Right atrium auricular region (tissue), 2 donors: ENCODE data around the gene ZNF557. TPM values are rescaled to one million over a fixed set of nuclear protein-coding genes. Genes with fewer than 3 reads are reported as not detected.
"Not testable (repeated sequence)": the region's sequence is repeated elsewhere in the genome, so short reads cannot be mapped to it uniquely, and the experiment has no call there.

Experiments used
- DNase-seq: peaks from one replicate; pipeline ENCODE4 v3.0.0-alpha.2; 2019; ENCODE audit warnings: low spot score
- H3K27ac ChIP-seq, 2 donors: fragments of 200-600 bp; sonication (generic); 1 replicate in 1 of 2; 2 replicates in 1 of 2; pipeline ENCODE4 v1.5.1; 2016 to 2019
- H3K27me3 ChIP-seq, 2 donors: fragments of 200-600 bp; sonication (generic); one replicate each; pipeline versions ENCODE4 v1.5.1 to v1.6.0; 2017 to 2019
- H3K36me3 ChIP-seq: fragments of 200-600 bp; sonication (generic); one replicate; pipeline ENCODE4 v1.5.1; 2016
- H3K4me1 ChIP-seq, 2 donors: fragments of 200-600 bp; sonication (generic); one replicate each; pipeline versions ENCODE4 v1.5.1 to v1.6.0; 2017 to 2019
- H3K4me3 ChIP-seq, 2 donors: fragments of 200-600 bp; sonication (generic); 1 replicate in 1 of 2; 2 replicates in 1 of 2; pipeline ENCODE4 v1.5.1; 2017 to 2019; ENCODE audit warnings: mild to moderate bottlenecking in 1 of 2, moderate library complexity in 1 of 2
- H3K9me3 ChIP-seq, 2 donors: fragments of 200-600 bp; sonication (generic); one replicate each; pipeline ENCODE4 v1.5.1; 2019
- CTCF ChIP-seq, 2 donors: fragments of 200-600 bp; sonication (generic); IDR thresholded peaks; one replicate each; pipeline ENCODE4 v1.5.1; 2019; ENCODE audit warnings: antibody characterized with exemption in 2 of 2
- total RNA-seq, 2 donors: library from RNA; depleted of rRNA; stranded (reverse); fragments of >200 nt; gene quantifications; one replicate each; pipeline ENCODE4 v1.1.0, GENCODE V29; 2016

ZNF557 gene
- total RNA-seq, 2 donors from 2014 or later, result 3.1 to 5.1 TPM

DNA sequence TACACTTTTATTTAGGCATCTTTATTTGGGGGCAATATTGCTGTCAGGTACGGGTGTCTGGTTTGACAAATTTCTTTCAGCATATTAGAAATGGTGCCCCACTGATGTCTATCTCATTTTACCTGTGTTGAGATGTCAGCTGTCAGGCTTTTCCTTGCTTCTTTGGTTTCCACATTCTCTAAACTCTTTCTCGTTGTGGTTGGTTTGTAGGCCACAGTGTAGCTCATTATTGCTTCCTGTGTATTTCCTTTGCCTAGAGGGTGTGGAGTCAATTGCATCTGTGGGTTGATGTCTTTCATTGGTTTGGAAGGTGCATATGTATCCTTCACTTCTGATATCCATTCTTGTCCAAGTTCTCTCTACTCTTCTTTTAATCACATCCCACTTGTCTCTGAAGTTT lies 9.5 kb upstream of the ZNF557 start:
- H3K4me3 ChIP-seq, H3K9me3 ChIP-seq, H3K36me3 ChIP-seq, H3K4me1 ChIP-seq, H3K27ac ChIP-seq, H3K27me3 ChIP-seq, DNase-seq: not testable (repeated sequence)

DNA sequence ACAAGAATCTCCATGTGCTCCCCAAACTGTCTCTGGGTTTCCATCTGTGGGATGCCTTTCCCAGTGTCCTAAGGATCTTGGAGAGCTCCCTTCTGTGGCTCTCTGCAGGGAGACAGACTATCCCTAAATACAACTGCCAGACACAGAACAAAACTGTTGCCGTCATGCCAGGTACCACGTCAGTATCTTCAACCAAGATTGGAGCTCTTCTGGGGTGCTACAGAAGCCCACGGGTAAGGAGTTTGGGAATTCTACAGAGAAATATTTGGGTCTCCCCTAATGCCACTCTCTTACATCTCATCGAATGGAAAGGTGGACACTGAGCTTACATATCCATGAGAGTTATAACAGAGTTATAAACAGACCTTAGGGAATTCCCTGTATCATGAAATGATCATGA lies 6.2 kb upstream of the ZNF557 start:
- Histone ChIP-seq H3K36me3 (no peaks in the 10 kb centered on the region), H3K4me1 (no peaks in the 10 kb centered on the region), H3K4me3 (no peak overlapping the region), H3K27ac (no peak overlapping the region), H3K9me3 (no peaks in the 10 kb centered on the region), H3K27me3 (no peaks in the 10 kb centered on the region)
- TF ChIP-seq CTCF (IDR thresholded peaks at IDR 0.05), result no peak
- DNase-seq, result no peak

GRCh38 chr19:7063764-7064418 lies 5.6 kb upstream of the ZNF557 start:
- TF ChIP-seq CTCF (IDR thresholded peaks at IDR 0.05), result no peak
- H3K4me1 ChIP-seq, result no peaks in the 10 kb centered on the region
- H3K27me3 ChIP-seq, result no peaks in the 10 kb centered on the region
- H3K4me3 ChIP-seq, result no peak overlapping the region
- H3K9me3 ChIP-seq, result no peaks in the 10 kb centered on the region
- H3K36me3 ChIP-seq, result no peaks in the 10 kb centered on the region
- H3K27ac ChIP-seq, result no peak overlapping the region
- no peak for DNase-seq

DNA sequence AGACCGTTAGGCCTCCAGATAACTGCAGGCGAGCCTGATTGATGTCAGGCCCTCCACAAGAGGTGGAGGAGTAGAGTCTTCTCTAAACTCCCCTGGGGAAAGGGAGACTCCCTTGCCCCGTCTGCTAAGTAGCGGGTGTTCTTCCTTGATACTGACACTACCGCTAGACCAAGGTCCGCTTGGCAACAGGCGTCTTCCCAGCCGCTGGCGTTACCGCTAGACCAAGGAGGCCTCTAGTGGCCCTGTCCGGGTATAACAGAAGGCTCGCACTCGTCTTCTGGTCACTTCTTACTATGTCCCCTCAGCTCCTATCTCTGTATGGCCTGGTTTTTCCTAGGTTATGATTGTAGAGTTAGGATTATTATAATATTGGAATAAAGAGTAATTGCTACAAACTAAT lies 2.4 kb upstream of the ZNF557 start:
- DNase-seq, H3K9me3 ChIP-seq, H3K27me3 ChIP-seq, H3K4me3 ChIP-seq, H3K27ac ChIP-seq: not testable (repeated sequence)
- Histone ChIP-seq H3K4me1 (peaks cover 0 to 11% of the 10 kb centered on the region in 2 donors), H3K36me3 (peaks cover 14% of the 10 kb centered on the region)
- TF ChIP-seq CTCF (IDR thresholded peaks at IDR 0.05), result peak in 1 of 2 donors; percentile 28

DNA sequence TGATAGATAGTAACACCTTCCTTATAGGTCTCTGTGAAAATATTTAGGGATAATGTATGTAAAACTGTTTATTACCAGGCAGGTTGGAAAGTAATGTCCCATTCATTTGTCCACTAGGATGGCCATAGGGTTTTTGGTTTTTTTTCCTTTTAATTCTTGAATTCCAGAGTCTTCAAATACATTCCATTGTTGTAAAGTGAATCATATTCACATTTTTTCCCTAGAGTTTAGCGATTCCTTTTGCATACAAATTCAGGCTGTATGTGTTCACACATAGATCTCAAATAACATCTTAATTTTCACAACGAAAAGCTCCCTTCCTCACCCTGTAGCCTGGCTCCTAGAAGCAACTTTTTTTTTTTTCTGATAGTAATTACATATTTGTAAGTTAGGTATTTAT lies 1.8 kb upstream of the ZNF557 start:
- peaks cover 20% of the 10 kb centered on the region for H3K36me3 ChIP-seq
- H3K4me3 ChIP-seq, result no peak overlapping the region
- no peak for TF ChIP-seq CTCF (IDR thresholded peaks at IDR 0.05)
- H3K4me1 ChIP-seq, result peaks cover 0 to 11% of the 10 kb centered on the region in 2 donors
- H3K27me3 ChIP-seq, result no peaks in the 10 kb centered on the region
- no peak overlapping the region for H3K27ac ChIP-seq
- DNase-seq, result no peak
- H3K9me3 ChIP-seq, result no peaks in the 10 kb centered on the region

DNA sequence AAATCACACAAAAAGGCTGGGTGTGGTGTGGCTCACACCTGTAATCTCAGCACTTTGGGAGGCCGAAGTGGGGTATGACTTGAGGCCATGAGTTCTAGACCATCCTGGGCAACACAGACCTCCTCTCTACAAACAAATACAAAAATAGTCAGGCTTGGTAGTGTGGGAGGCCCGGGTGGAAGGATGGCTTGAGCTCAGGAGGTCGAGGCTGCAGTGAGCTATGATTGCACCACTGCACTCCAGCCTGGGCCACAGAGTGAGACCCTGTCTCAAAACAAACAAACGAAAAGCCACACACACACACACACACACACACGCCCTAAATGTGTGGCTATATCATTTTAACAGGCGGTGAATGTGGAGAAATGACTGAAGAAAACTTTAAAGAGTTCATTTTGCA lies 904 bp upstream of the ZNF557 start:
- Histone ChIP-seq H3K36me3 (peaks cover 29% of the 10 kb centered on the region), H3K27me3 (no peaks in the 10 kb centered on the region), H3K9me3 (no peaks in the 10 kb centered on the region), H3K4me1 (peaks cover 0 to 11% of the 10 kb centered on the region in 2 donors), H3K27ac (no peak overlapping the region), H3K4me3 (peak overlapping the region in 1 of 2 donors; percentile 98)
- TF ChIP-seq CTCF (IDR thresholded peaks at IDR 0.05), result no peak
- no peak for DNase-seq
